HFF-Myc (cell line): ENCODE measurements around the gene POLR1E.

Source experiments
- DNase-seq: peaks from one replicate; pipeline ENCODE4 v3.0.0-alpha.2; 2011; ENCODE audit warnings: low read depth; ENCODE audit errors: extremely low read depth
- H3K4me3 ChIP-seq: replicated peaks from 2 replicates; pipeline ENCODE4 v1.5.1; 2011; ENCODE audit warnings: low read depth, mild to moderate bottlenecking, control low read depth, low read length
- TF ChIP-seq, protein P1 (sequence below): IDR thresholded peaks from 2 replicates; pipeline ENCODE4 v1.5.1; 2012; ENCODE audit warnings: mild to moderate bottlenecking, low read depth, low read length, control low read depth; ENCODE audit errors: missing control alignments

The POLR1E gene

GRCh38 chr9:37442556-37442955, 43.2 kb upstream of the POLR1E start:
- H3K4me3 ChIP-seq, result no peak overlapping the region
- TF ChIP-seq, protein P1, sequence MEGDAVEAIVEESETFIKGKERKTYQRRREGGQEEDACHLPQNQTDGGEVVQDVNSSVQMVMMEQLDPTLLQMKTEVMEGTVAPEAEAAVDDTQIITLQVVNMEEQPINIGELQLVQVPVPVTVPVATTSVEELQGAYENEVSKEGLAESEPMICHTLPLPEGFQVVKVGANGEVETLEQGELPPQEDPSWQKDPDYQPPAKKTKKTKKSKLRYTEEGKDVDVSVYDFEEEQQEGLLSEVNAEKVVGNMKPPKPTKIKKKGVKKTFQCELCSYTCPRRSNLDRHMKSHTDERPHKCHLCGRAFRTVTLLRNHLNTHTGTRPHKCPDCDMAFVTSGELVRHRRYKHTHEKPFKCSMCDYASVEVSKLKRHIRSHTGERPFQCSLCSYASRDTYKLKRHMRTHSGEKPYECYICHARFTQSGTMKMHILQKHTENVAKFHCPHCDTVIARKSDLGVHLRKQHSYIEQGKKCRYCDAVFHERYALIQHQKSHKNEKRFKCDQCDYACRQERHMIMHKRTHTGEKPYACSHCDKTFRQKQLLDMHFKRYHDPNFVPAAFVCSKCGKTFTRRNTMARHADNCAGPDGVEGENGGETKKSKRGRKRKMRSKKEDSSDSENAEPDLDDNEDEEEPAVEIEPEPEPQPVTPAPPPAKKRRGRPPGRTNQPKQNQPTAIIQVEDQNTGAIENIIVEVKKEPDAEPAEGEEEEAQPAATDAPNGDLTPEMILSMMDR, result no peak
- no peak for DNase-seq

DNA sequence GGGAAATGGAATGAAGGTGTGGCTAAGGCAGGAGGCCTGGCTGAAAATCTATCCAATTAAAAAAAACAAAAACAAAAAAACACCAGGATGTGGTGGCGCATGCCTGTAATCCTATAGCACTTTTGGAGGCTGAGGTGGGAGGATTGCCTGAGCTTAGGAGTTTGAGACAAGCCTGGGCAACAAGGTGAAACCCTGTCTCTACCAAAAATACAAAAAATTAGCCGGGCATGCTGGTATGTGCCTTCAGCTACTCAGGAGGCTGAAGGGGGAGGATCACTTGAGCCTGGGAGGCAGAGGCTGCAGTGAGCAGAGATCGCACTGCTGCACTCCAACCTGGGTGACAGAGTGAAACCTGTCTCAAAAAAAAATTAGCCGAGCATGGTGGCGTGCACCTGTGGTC, 42.2 kb upstream of the POLR1E start:
- TF ChIP-seq, protein P1, result no peak
- H3K4me3 ChIP-seq, result no peak overlapping the region
- no peak for DNase-seq

DNA sequence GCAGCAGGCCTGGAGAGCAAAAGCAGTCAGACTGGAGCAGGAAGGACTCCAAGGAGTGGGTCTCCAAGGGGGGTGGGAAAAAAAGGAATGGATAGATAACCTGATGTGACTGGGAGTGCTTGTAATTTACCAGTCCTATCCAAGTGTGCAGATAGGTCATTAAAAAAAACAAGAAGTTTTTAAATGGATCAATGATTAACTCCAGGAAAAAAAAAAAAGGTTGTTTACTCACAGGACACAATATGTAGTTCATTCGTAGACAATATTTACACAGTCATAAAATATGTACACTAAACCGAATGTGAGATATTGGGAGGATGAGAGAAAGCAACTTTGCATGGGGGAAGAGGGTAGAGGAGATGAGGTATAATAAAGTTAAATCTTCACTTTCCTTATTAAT, 40.9 kb upstream of the POLR1E start:
- TF ChIP-seq, protein P1, result no peak
- no peak for DNase-seq
- H3K4me3 ChIP-seq, result no peak overlapping the region

GRCh38 chr9:37445832-37446231, 39.9 kb upstream of the POLR1E start:
- TF ChIP-seq, protein P1, result no peak
- DNase-seq, result no peak
- no peak overlapping the region for H3K4me3 ChIP-seq

DNA sequence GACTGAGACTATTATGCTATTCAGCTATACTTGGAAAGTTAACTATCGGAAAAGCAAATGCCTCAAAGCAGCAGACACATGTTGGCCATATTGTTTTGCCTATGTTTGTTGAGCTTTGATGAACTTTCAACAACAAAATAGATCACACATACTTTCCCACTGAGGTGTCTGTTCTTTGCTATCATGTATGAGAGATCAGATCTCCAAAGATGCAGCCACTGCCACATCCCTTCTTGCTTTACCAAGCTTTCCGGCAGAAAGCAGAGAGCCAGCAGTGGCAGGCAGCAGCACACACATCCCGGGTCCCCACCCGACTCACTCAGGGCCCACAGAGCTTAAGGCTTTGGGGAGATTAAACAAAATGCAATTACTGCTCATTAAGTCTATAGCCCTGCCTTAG, 39.3 kb upstream of the POLR1E start:
- TF ChIP-seq, protein P1, result no peak
- DNase-seq, result no peak

DNA sequence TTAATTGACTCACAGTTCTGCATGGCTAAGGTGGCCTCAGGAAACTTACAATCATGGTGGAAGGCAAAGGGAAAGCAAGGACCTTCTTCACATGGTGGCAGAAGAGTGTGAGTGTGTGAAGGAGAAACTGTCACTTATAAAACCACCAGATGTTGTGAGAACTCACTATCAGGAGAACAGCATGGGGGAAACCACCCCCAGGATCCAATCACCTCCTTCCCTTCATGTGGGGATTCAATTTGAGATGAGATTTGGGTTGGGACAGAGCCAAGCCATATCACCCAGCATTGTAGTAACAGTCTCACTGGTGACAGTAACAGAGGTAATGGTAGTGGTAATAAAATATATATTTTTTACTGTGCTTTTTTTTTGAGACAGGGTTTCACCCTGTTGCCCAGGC, 38.6 kb upstream of the POLR1E start:
- TF ChIP-seq, protein P1, result no peak
- DNase-seq, result no peak

More for the DNA sequence above, 39.3 kb upstream of the POLR1E start:
- no peak overlapping the region for H3K4me3 ChIP-seq

More for the DNA sequence above, 38.6 kb upstream of the POLR1E start:
- H3K4me3 ChIP-seq, result no peak overlapping the region
